IMR-90 (cell line): ENCODE measurements around the gene RRP15. TPM values are rescaled to one million over a fixed set of nuclear protein-coding genes. Genes with fewer than 3 reads are reported as not detected.

ENCODE experiments used
- ATAC-seq: fragments of 200-7000 bp; cut with Tn5 transposase; 2 replicates; pipeline ENCODE4 v1.9.1; 2020; ENCODE audit warnings: low read depth, mild to moderate bottlenecking, moderate library complexity
- BruUV-seq: library from RNA; stranded (reverse); fragments of 400-500 nt; replicated peaks from 2 replicates; lab custom pipeline; 2021; lab: Mats Ljungman, UMichigan
- CTCF ChIA-PET: fragments of 300-600 bp; formaldehyde crosslinking; extraction: SDS; loops from one replicate; lab custom pipeline; 2021; ENCODE audit warnings: antibody characterized with exemption; lab: Yijun Ruan, JAX
- POLR2A ChIA-PET: fragments of 300-600 bp; sonication (Branson Sonifier 250); formaldehyde crosslinking; loops from one replicate; lab custom pipeline; 2022; ENCODE audit warnings: antibody characterized with exemption; ENCODE audit not compliant: unreplicated experiment; lab: Charles Lee
- DNase-seq: peaks from one replicate; pipeline ENCODE4 v3.0.0; 2013
- H2AFZ ChIP-seq: replicated peaks from 2 replicates; pipeline ENCODE3; 2013; ENCODE audit warnings: low read length, mild to moderate bottlenecking; ENCODE audit not compliant: poor library complexity
- H2AK5ac ChIP-seq: 2 replicates; pipeline ENCODE4 v1.6.1; 2013; ENCODE audit warnings: low read depth, low read length, inconsistent platforms
- H2AK9ac ChIP-seq: replicated peaks from 2 replicates; pipeline ENCODE3; 2013; ENCODE audit warnings: mild to moderate bottlenecking, low read depth, low read length, moderate library complexity; ENCODE audit not compliant: poor library complexity
- H2BK120ac ChIP-seq: 2 replicates; pipeline ENCODE4 v1.6.1; 2013; ENCODE audit warnings: low read depth, low read length, inconsistent platforms
- H2BK15ac ChIP-seq: 3 replicates; pipeline ENCODE4 v1.6.1; 2013; ENCODE audit warnings: low read depth, low read length, inconsistent platforms
- H2BK20ac ChIP-seq: 2 replicates; pipeline ENCODE4 v1.6.1; 2013; ENCODE audit warnings: low read depth, mild to moderate bottlenecking, inconsistent platforms, low read length, moderate library complexity
- H2BK5ac ChIP-seq: 2 replicates; pipeline ENCODE4 v1.6.1; 2013; ENCODE audit warnings: mild to moderate bottlenecking, low read depth, low read length, inconsistent platforms; ENCODE audit not compliant: poor library complexity, severe bottlenecking
- H3K14ac ChIP-seq: replicated peaks from 2 replicates; pipeline ENCODE4 v1.6.1; 2013; ENCODE audit warnings: low read depth, low read length, inconsistent platforms
- H3K18ac ChIP-seq: 2 replicates; pipeline ENCODE4 v1.6.1; 2013; ENCODE audit warnings: low read depth, low read length, control low read depth
- H3K23ac ChIP-seq: 2 replicates; pipeline ENCODE4 v1.6.1; 2013; ENCODE audit warnings: low read depth, low read length, inconsistent platforms
- H3K27ac ChIP-seq: 2 replicates; pipeline ENCODE4 v1.5.1; 2013; ENCODE audit warnings: mild to moderate bottlenecking, control low read depth, low read length; ENCODE audit not compliant: insufficient read depth
- H3K27me3 ChIP-seq: 2 replicates; pipeline ENCODE4 v1.6.1; 2013; ENCODE audit warnings: low read length; ENCODE audit not compliant: control insufficient read depth, insufficient read depth
- H3K36me3 ChIP-seq: 2 replicates; pipeline ENCODE4 v1.6.1; 2013; ENCODE audit warnings: low read length, mixed read lengths; ENCODE audit not compliant: control insufficient read depth, insufficient read depth
- H3K4ac ChIP-seq: 2 replicates; pipeline ENCODE4 v1.6.1; 2013; ENCODE audit warnings: low read depth, low read length, inconsistent platforms
- H3K4me1 ChIP-seq: 2 replicates; pipeline ENCODE4 v1.6.1; 2013; ENCODE audit warnings: low read length, mixed read lengths; ENCODE audit not compliant: control insufficient read depth, insufficient read depth
- H3K4me2 ChIP-seq: 2 replicates; pipeline ENCODE4 v1.6.1; 2013; ENCODE audit warnings: low read depth, mild to moderate bottlenecking, control low read depth, low read length, moderate library complexity
- H3K4me3 ChIP-seq: 2 replicates; pipeline ENCODE4 v1.5.1; 2013; ENCODE audit warnings: low read depth, mild to moderate bottlenecking, control low read depth, low read length, moderate library complexity; ENCODE audit not compliant: insufficient read depth
- H3K56ac ChIP-seq: 2 replicates; pipeline ENCODE4 v1.6.1; 2013; ENCODE audit warnings: low read length, inconsistent platforms; ENCODE audit not compliant: insufficient read depth; ENCODE audit errors: extremely low read depth
- H3K79me1 ChIP-seq, 2 experiments: 2 replicates each; pipeline ENCODE4 v1.6.1; 2013; ENCODE audit warnings: low read length in 2 of 2, inconsistent platforms in 1 of 2, low read depth in 1 of 2
- H3K9ac ChIP-seq: 2 replicates; pipeline ENCODE4 v1.6.1; 2013; ENCODE audit warnings: low read depth, low read length, control low read depth
- H3K9me1 ChIP-seq: 2 replicates; pipeline ENCODE4 v1.6.1; 2013; ENCODE audit warnings: low read length, inconsistent platforms; ENCODE audit not compliant: insufficient read depth
- H3K9me3 ChIP-seq: 2 replicates; pipeline ENCODE4 v1.6.1; 2013; ENCODE audit warnings: low read length; ENCODE audit not compliant: control insufficient read depth, insufficient read depth
- H4K20me1 ChIP-seq: 2 replicates; pipeline ENCODE4 v1.6.1; 2013; ENCODE audit warnings: low read length, inconsistent platforms; ENCODE audit not compliant: insufficient read depth
- H4K5ac ChIP-seq: 2 replicates; pipeline ENCODE4 v1.6.1; 2013; ENCODE audit warnings: mild to moderate bottlenecking, low read depth, low read length, control low read depth
- H4K8ac ChIP-seq, 2 experiments: 2 replicates each; pipeline ENCODE4 v1.6.1; 2013; ENCODE audit warnings: low read depth in 2 of 2, low read length in 2 of 2, control low read depth in 1 of 2, inconsistent platforms in 1 of 2
- H4K91ac ChIP-seq: 2 replicates; pipeline ENCODE4 v1.6.1; 2013; ENCODE audit warnings: low read depth, low read length, inconsistent platforms; ENCODE audit not compliant: insufficient read depth
- BHLHE40 ChIP-seq: fragments of 150-350 bp; IDR thresholded peaks from 2 replicates; pipeline ENCODE4 v1.6.1; 2016; ENCODE audit warnings: mild to moderate bottlenecking, low read depth, low read length
- CEBPB ChIP-seq: IDR thresholded peaks from 2 replicates; pipeline ENCODE4 v1.6.1; 2012; ENCODE audit warnings: low read depth, low read length, improper control_type of control experiment
- CHD1 ChIP-seq: IDR thresholded peaks from 2 replicates; pipeline ENCODE4 v1.6.1; 2012; ENCODE audit warnings: low read depth, low read length, improper control_type of control experiment
- MAZ ChIP-seq: IDR thresholded peaks from 2 replicates; pipeline ENCODE4 v1.6.1; 2012; ENCODE audit warnings: low read depth, mild to moderate bottlenecking, low read length, improper control_type of control experiment, moderate library complexity, borderline replicate concordance
- RAD21 ChIP-seq: IDR thresholded peaks from 2 replicates; pipeline ENCODE4 v1.6.1; 2012; ENCODE audit warnings: low read length, improper control_type of control experiment
- SMC3 ChIP-seq: fragments of 150-350 bp; IDR thresholded peaks from 2 replicates; pipeline ENCODE4 v1.6.1; 2016; ENCODE audit warnings: low read depth, mild to moderate bottlenecking, antibody characterized with exemption, low read length, moderate library complexity
- WGBS, 2 experiments: methylation state at CpG; one replicate each; pipeline versions ENCODE4 v1.1.5 to v1.1.7; 2013; ENCODE audit warnings: missing lambda C conversion rate in 2 of 2; ENCODE audit not compliant: insufficient read length in 1 of 2; ENCODE audit errors: extremely low coverage in 2 of 2; 5-methylcytosine and 5-hydroxymethylcytosine counted together
- dilution Hi-C: fragments of 300-500 bp; cut with HindIII; formaldehyde crosslinking; loops from one replicate; pipeline ENCODE4 v1.14.3; 2018; ENCODE audit warnings: low sequenced_read_pairs; ENCODE audit not compliant: unreplicated experiment
- in situ Hi-C: fragments of 300-500 bp; cut with MboI; formaldehyde crosslinking; loops from 3 replicates; pipeline ENCODE4 v1.14.3; 2019; ENCODE audit warnings: low sequenced_read_pairs, inconsistent platforms, mixed read lengths
- intact Hi-C: fragments of 100-400 bp; cut with micrococcal nuclease; formaldehyde crosslinking; loops from 2 replicates; pipeline ENCODE4 v1.10.0; 2022
- polyA plus RNA-seq, 3 experiments: library from polyadenylated mRNA; depleted of rRNA; stranded (reverse); fragments of >200 nt; gene quantifications; 2 replicates each; pipeline ENCODE4 v1.2.3, GENCODE V29; 2012; ENCODE audit warnings: low replicate concordance in 1 of 3
- total RNA-seq: library from RNA; depleted of rRNA; stranded (reverse); fragments of >200 nt; gene quantifications from 2 replicates; pipeline ENCODE4 v1.2.3, GENCODE V29; 2012
- TF ChIP-seq, protein P1 (sequence below): conservative IDR thresholded peaks from 2 replicates; pipeline ENCODE4 v1.5.1; 2012; ENCODE audit warnings: mild to moderate bottlenecking, low read depth, low read length, improper control_type of control experiment
- TF ChIP-seq, protein P2 (sequence below): fragments of 150-350 bp; IDR thresholded peaks from 2 replicates; pipeline ENCODE4 v1.6.1; 2016; ENCODE audit warnings: low read depth, mild to moderate bottlenecking, low read length, moderate library complexity, borderline replicate concordance

Gene RRP15
- total and polyA plus RNA-seq, 2 of the 4 experiments (the other 2 are of a cell fraction): 3.1 to 4.1 TPM

DNA sequence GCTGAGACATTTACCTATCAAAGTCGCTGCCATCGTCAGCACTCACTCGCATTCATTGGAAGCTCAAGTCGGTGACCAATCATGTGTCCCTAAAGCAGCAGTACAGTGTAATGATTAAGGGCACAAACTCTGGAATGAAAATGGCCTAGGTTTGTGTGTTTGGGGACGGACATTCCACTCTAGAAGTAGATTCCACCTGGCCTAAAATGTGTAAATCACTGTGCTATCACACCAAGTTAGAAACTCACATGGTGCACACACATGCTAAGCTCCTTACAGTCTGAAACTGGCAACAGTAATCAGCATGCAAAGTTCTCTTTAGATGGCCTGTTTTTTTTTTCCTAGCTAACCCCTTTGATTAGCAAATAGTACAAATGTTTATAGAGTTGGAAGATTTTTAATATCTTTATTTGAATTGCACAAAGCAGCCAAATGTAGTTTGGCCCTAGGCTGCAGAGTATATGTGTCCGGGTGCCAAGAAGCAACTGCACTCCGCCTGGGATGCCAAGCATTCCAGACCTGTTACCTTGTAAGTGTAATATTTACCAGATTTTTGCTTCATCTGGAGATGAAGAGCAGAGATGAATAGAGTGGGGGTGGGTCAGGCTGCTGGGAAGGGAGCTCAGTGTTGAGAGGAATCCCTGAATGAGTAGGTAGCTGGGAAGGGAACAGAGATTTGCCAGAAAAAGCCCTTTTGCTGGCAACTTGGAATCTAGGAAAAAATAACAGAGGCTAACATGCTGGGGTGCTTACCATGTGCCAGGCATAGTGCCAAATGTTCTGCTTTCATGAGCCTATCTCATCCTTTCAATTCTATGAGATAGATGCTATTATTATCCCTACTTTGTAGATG lies 95.3 kb downstream of the RRP15 start (continued):
- TF ChIP-seq MAZ (no peak), SMC3 (no peak), CEBPB (no peak)

DNA sequence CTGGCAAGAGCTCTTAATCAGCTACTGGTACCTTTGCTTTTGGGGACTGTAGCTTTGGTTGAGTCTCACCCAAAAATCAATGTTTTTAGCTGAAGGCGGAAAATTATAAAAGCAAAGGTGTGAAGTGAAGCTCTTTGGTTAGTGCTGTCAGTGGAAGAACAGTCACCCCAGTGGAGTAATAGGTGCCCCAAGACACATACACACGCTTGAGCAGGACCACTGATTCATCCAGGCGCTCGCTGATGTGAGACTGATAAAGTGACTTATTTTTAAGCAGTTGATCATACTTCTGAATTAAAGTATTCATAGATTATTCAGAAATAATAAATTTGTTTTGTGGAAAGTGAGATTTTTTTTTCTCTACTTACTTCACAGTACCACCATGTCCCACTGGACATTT lies 97.2 kb downstream of the RRP15 start:
- no peak overlapping the region for H3K56ac ChIP-seq
- peaks cover 6% of the 10 kb centered on the region for H3K4me1 ChIP-seq
- no peak for TF ChIP-seq RAD21
- no peak for TF ChIP-seq BHLHE40
- TF ChIP-seq, protein P1, sequence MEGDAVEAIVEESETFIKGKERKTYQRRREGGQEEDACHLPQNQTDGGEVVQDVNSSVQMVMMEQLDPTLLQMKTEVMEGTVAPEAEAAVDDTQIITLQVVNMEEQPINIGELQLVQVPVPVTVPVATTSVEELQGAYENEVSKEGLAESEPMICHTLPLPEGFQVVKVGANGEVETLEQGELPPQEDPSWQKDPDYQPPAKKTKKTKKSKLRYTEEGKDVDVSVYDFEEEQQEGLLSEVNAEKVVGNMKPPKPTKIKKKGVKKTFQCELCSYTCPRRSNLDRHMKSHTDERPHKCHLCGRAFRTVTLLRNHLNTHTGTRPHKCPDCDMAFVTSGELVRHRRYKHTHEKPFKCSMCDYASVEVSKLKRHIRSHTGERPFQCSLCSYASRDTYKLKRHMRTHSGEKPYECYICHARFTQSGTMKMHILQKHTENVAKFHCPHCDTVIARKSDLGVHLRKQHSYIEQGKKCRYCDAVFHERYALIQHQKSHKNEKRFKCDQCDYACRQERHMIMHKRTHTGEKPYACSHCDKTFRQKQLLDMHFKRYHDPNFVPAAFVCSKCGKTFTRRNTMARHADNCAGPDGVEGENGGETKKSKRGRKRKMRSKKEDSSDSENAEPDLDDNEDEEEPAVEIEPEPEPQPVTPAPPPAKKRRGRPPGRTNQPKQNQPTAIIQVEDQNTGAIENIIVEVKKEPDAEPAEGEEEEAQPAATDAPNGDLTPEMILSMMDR: no peak
- no peak for TF ChIP-seq CHD1
- TF ChIP-seq, protein P2, sequence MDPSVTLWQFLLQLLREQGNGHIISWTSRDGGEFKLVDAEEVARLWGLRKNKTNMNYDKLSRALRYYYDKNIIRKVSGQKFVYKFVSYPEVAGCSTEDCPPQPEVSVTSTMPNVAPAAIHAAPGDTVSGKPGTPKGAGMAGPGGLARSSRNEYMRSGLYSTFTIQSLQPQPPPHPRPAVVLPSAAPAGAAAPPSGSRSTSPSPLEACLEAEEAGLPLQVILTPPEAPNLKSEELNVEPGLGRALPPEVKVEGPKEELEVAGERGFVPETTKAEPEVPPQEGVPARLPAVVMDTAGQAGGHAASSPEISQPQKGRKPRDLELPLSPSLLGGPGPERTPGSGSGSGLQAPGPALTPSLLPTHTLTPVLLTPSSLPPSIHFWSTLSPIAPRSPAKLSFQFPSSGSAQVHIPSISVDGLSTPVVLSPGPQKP: no peak
- H3K9ac ChIP-seq: no peak overlapping the region
- no peaks in the 10 kb centered on the region; the same call in 1 of the 2 replicates for H3K36me3 ChIP-seq
- ATAC-seq (no peak), DNase-seq (no peak)
- H4K5ac ChIP-seq: no peak overlapping the region
- H3K9me3 ChIP-seq: no peaks in the 10 kb centered on the region
- H4K8ac ChIP-seq: no peak overlapping the region
- dilution Hi-C loops: no loop called here
- H3K79me1 ChIP-seq: peaks cover 2 to 5% of the 10 kb centered on the region in 2 experiments; a peak in 3 of 4 replicates
- H2BK20ac ChIP-seq: no peak overlapping the region
- no peak overlapping the region for H2AFZ ChIP-seq
- H3K4me3 ChIP-seq: no peak overlapping the region
- no peaks in the 10 kb centered on the region for H3K27me3 ChIP-seq
- no peak overlapping the region for H3K23ac ChIP-seq
- ChIA-PET POLR2A (no interaction called here), CTCF (no interaction called here)
- H2BK15ac ChIP-seq: no peak overlapping the region
- BruUV-seq: no TSS peak
- in situ Hi-C loops: no loop called here
- no peak overlapping the region for H2AK9ac ChIP-seq
- H3K4me2 ChIP-seq: no peak overlapping the region
- no peak overlapping the region for H3K18ac ChIP-seq
- H3K9me1 ChIP-seq: peaks cover 3% of the 10 kb centered on the region; the same call in 1 of the 2 replicates
- H3K14ac ChIP-seq: no peak overlapping the region
- no peaks in the 10 kb centered on the region; the same call in 1 of the 2 replicates for H4K20me1 ChIP-seq
- no peak overlapping the region for H4K91ac ChIP-seq
- no peak overlapping the region for H3K4ac ChIP-seq
- intact Hi-C loops: no loop called here
- H3K27ac ChIP-seq: no peak overlapping the region
- no peak overlapping the region for H2BK5ac ChIP-seq
- no peak overlapping the region for H2BK120ac ChIP-seq
- 100% methylated on average over 1 of the region's 4 CpGs; no CpG with 5 or more reads in 1 of the 2 experiments for WGBS, 2 experiments
- no peak overlapping the region for H2AK5ac ChIP-seq
